HUDEP-2 (cell line): Measurements from ENCODE around the gene ERP29.
"Not testable (repeated sequence)": the region's sequence is repeated elsewhere in the genome, so short reads cannot be mapped to it uniquely, and the experiment has no call there.

Experiments used
- DNase-seq, 76 experiments: peaks; one replicate each; lab custom pipeline; 2025; ENCODE audit not compliant: unreplicated experiment in 76 of 76; lab: John Stamatoyannopoulos, UW

The ERP29 gene

GRCh38 chr12:112012775-112013600, at the start of gene ERP29, which contains the start of gene TMEM116:
Gene ERP29, plus strand, starts transcription at chr12:112013426. Its CDS starts 40 bp downstream, at chr12:112013466.
Gene TMEM116, minus strand, starts transcription at chr12:112013165. Its CDS starts 7,895 bp downstream, at chr12:112005270.
- DNase-seq = peak in 75 of 76 experiments; percentile 69 to 100 (median 99)

GRCh38 chr12:111964935-111965334, 48.3 kb upstream of the ERP29 start:
- DNase-seq = no peak

GRCh38 chr12:111971800-111972199, 41.4 kb upstream of the ERP29 start:
- peak in 1 of 76 experiments; percentile 6 for DNase-seq

GRCh38 chr12:111975161-111975931, 37.9 kb upstream of the ERP29 start:
- DNase-seq = peak in 10 of 76 experiments; percentile 3 to 42 (median 12)

- DNase-seq = no peak
These were observed 36.9 kb upstream of the ERP29 start for GRCh38 chr12:111976291-111976690.

GRCh38 chr12:111976860-111977259, 36.4 kb upstream of the ERP29 start:
- no peak for DNase-seq

GRCh38 chr12:111978545-111978944, 34.7 kb upstream of the ERP29 start:
- peak in 5 of 76 experiments; percentile 4 to 17 (median 14) for DNase-seq

- no peak for DNase-seq
These were observed 32.6 kb upstream of the ERP29 start for GRCh38 chr12:111980598-111980997.

- no peak for DNase-seq
These were observed 31.2 kb upstream of the ERP29 start for GRCh38 chr12:111981987-111982386.

GRCh38 chr12:111984820-111985219, 28.4 kb upstream of the ERP29 start:
- DNase-seq = no peak

- DNase-seq = no peak
These were observed 21.7 kb upstream of the ERP29 start for GRCh38 chr12:111991535-111991934.

- no peak for DNase-seq
These were observed 21.3 kb upstream of the ERP29 start for GRCh38 chr12:111991946-111992345.

- DNase-seq = no peak
These were observed 20.8 kb upstream of the ERP29 start for GRCh38 chr12:111992464-111992863.

GRCh38 chr12:111993292-111994150, 19.7 kb upstream of the ERP29 start:
- peak in 24 of 76 experiments; percentile 9 to 59 (median 30) for DNase-seq

- peak in 70 of 76 experiments; percentile 8 to 92 (median 60) for DNase-seq
These were observed 18.8 kb upstream of the ERP29 start for GRCh38 chr12:111994211-111995111.

- no peak for DNase-seq
These were observed 17.3 kb upstream of the ERP29 start for GRCh38 chr12:111995782-111996480.

- no peak for DNase-seq
These were observed 15.9 kb upstream of the ERP29 start for GRCh38 chr12:111997300-111997699.

GRCh38 chr12:111998015-111998414, 15.2 kb upstream of the ERP29 start:
- DNase-seq = no peak

GRCh38 chr12:111999129-111999528, 14.1 kb upstream of the ERP29 start:
- DNase-seq = not testable (repeated sequence)
